MCF 10A (cell line): ENCODE data around the gene COMMD10. TPM values are rescaled to one million over a fixed set of nuclear protein-coding genes. Genes with fewer than 3 reads are reported as not detected.
A peak's percentile ranks its signal among the peaks of the same experiment; 100 is the strongest.

ENCODE experiments used
- BruUV-seq: library from RNA; stranded (reverse); fragments of 400-500 nt; replicated peaks from 2 replicates; lab custom pipeline; 2021; lab: Mats Ljungman, UMichigan
- CTCF ChIA-PET: fragments of 300-600 bp; sonication (Branson Sonifier 250); formaldehyde crosslinking; extraction: SDS; loops from one replicate; lab custom pipeline; 2021; ENCODE audit warnings: antibody characterized with exemption, inconsistent platforms; lab: Yijun Ruan, JAX
- POLR2A ChIA-PET: fragments of 300-600, 350-650 bp; sonication (Branson Sonifier 250); formaldehyde crosslinking; extraction: SDS; loops from one replicate; lab custom pipeline; 2020; ENCODE audit warnings: antibody characterized with exemption, inconsistent platforms; lab: Yijun Ruan, JAX
- DNase-seq: peaks from one replicate; pipeline ENCODE4 v3.0.0-alpha.2; 2018; ENCODE audit not compliant: unreplicated experiment
- H3K27ac Mint-ChIP-seq: one replicate; pipeline ENCODE4 v1.8.0; 2022; ENCODE audit warnings: mild to moderate bottlenecking, low read depth, mixed read lengths; ENCODE audit not compliant: unreplicated experiment
- H3K27me3 Mint-ChIP-seq: one replicate; pipeline ENCODE4 v1.8.0; 2022; ENCODE audit warnings: mixed read lengths; ENCODE audit not compliant: insufficient read depth, unreplicated experiment
- H3K36me3 Mint-ChIP-seq: one replicate; pipeline ENCODE4 v1.8.0; 2022; ENCODE audit warnings: mild to moderate bottlenecking, moderate library complexity, mixed read lengths; ENCODE audit not compliant: insufficient read depth, unreplicated experiment
- H3K4me1 Mint-ChIP-seq: one replicate; pipeline ENCODE4 v1.8.0; 2022; ENCODE audit warnings: mixed read lengths; ENCODE audit not compliant: insufficient read depth, unreplicated experiment
- H3K4me3 Mint-ChIP-seq: one replicate; pipeline ENCODE4 v1.8.0; 2022; ENCODE audit warnings: mild to moderate bottlenecking, moderate library complexity, mixed read lengths; ENCODE audit not compliant: unreplicated experiment
- H3K9me3 Mint-ChIP-seq: one replicate; pipeline ENCODE4 v1.8.0; 2022; ENCODE audit warnings: mixed read lengths; ENCODE audit not compliant: unreplicated experiment
- intact Hi-C: fragments of 100-400 bp; cut with micrococcal nuclease; formaldehyde crosslinking; loops from 2 replicates; pipeline ENCODE4 v1.14.1; 2022
- total RNA-seq: library from RNA; stranded (reverse); gene quantifications from 2 replicates; pipeline ENCODE4 v1.2.3, GENCODE V29; 2022
- TF ChIP-seq, protein P1 (sequence below): fragments of 200-600 bp; IDR thresholded peaks from one replicate; pipeline ENCODE4 v1.8.0; 2022; ENCODE audit warnings: antibody characterized with exemption, mild to moderate bottlenecking; ENCODE audit not compliant: unreplicated experiment

Gene COMMD10
- total RNA-seq, 1 experiment from 2014 or later = 23.2 TPM

- no peaks in the 10 kb centered on the region for H3K36me3 Mint-ChIP-seq
- H3K27ac Mint-ChIP-seq = no peak overlapping the region
- POLR2A ChIA-PET = no interaction called here
Measured at GRCh38 chr5:116133281-116133680, 48.5 kb downstream of the COMMD10 start.

GRCh38 chr5:116135344-116135743, 50.5 kb downstream of the COMMD10 start:
- BruUV-seq = TSS peak; percentile 27
- Mint-ChIP-seq H3K36me3 (no peaks in the 10 kb centered on the region), H3K4me1 (no peaks in the 10 kb centered on the region), H3K27me3 (no peaks in the 10 kb centered on the region), H3K27ac (no peak overlapping the region), H3K9me3 (no peaks in the 10 kb centered on the region), H3K4me3 (no peak overlapping the region)
- intact Hi-C loops = loop anchor here (5.0 kb wide), 1 partner anchor 812 kb away; no protein-coding TSS in a partner anchor
- DNase-seq = no peak
- TF ChIP-seq, protein P1, sequence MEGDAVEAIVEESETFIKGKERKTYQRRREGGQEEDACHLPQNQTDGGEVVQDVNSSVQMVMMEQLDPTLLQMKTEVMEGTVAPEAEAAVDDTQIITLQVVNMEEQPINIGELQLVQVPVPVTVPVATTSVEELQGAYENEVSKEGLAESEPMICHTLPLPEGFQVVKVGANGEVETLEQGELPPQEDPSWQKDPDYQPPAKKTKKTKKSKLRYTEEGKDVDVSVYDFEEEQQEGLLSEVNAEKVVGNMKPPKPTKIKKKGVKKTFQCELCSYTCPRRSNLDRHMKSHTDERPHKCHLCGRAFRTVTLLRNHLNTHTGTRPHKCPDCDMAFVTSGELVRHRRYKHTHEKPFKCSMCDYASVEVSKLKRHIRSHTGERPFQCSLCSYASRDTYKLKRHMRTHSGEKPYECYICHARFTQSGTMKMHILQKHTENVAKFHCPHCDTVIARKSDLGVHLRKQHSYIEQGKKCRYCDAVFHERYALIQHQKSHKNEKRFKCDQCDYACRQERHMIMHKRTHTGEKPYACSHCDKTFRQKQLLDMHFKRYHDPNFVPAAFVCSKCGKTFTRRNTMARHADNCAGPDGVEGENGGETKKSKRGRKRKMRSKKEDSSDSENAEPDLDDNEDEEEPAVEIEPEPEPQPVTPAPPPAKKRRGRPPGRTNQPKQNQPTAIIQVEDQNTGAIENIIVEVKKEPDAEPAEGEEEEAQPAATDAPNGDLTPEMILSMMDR = no peak
- CTCF ChIA-PET = interaction anchor here (0.6 kb wide), 1 partner anchor 942 kb away, joined by 4 read pairs; no protein-coding TSS in a partner anchor
- POLR2A ChIA-PET = no interaction called here

More at GRCh38 chr5:116133281-116133680, 48.5 kb downstream of the COMMD10 start:
- CTCF ChIA-PET = no interaction called here
- TF ChIP-seq, protein P1 = no peak
- Mint-ChIP-seq H3K27me3 (no peaks in the 10 kb centered on the region), H3K4me3 (no peak overlapping the region), H3K9me3 (no peaks in the 10 kb centered on the region), H3K4me1 (no peaks in the 10 kb centered on the region)
- no TSS peak for BruUV-seq
- DNase-seq = no peak
- intact Hi-C loops = no loop called here

DNA sequence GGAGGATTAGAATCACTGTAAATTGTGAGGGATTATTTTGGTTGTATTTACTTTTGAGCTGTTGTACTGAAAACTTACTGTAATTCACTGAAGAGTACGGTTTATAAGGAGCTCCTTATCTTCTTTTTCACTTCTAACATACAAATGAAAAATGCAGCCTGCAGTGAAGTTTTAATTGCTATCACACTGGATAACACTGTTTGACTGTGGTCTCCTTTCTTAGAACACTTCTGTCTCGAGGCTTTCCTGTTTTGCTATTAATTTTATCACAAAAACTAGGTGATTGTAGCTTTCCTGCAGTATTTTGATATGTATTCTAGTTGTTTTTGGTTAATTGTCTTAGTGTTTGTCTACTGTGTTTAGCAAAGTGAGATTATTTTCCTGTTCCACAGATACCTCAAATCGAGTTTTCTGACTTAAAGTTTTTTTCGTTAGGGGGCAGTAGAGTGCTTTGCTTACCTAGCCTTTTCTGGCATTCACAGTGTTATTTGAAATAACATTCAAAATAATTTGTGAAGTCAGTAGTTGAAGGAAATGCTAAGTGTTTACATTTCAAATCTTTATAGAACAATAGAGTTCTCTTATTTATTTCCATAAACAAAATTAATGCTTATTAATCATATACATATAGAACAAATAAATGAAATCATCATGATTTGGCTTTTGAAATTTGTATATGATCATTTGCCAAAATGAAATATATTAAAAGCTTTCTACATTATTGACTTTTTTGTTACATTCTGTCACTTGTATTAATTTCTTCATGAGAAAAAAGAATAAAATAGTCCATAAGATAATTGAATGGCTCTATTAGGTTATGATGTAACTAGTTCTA, 52.9 kb downstream of the COMMD10 start:
- Mint-ChIP-seq H3K4me3 (no peak overlapping the region), H3K27ac (no peak overlapping the region), H3K27me3 (no peaks in the 10 kb centered on the region), H3K36me3 (no peaks in the 10 kb centered on the region), H3K9me3 (no peaks in the 10 kb centered on the region), H3K4me1 (no peaks in the 10 kb centered on the region)
- TF ChIP-seq, protein P1 = peak; percentile 68
- peak; percentile 57 for DNase-seq
- no TSS peak for BruUV-seq
- ChIA-PET CTCF (interaction anchor here (0.6 to 3.0 kb wide), 17 partner anchors 9 to 1380 kb away, joined by 3 to 9 read pairs (median 3); no protein-coding TSS in a partner anchor), POLR2A (interaction anchor here (0.6 kb wide), 1 partner anchor 806 kb away, joined by 3 read pairs; no protein-coding TSS in a partner anchor)
- intact Hi-C loops = loop anchor here (1.0 to 5.0 kb wide), 2 partner anchors 420 to 810 kb away; no protein-coding TSS in a partner anchor

- DNase-seq = no peak
- H3K27me3 Mint-ChIP-seq = no peaks in the 10 kb centered on the region
- BruUV-seq = no TSS peak
- CTCF ChIA-PET = interaction anchor here (0.8 to 1.4 kb wide), 2 partner anchors 8 to 415 kb away, joined by 3 read pairs; no protein-coding TSS in a partner anchor
- H3K9me3 Mint-ChIP-seq = no peaks in the 10 kb centered on the region
- no peak overlapping the region for H3K27ac Mint-ChIP-seq
- POLR2A ChIA-PET = interaction anchor here (0.8 to 1.2 kb wide), 2 partner anchors 10 to 1580 kb away, joined by 3 to 4 read pairs; no protein-coding TSS in a partner anchor
- no peak overlapping the region for H3K4me3 Mint-ChIP-seq
- no peaks in the 10 kb centered on the region for H3K36me3 Mint-ChIP-seq
- TF ChIP-seq, protein P1 = no peak
- intact Hi-C loops = no loop called here
- H3K4me1 Mint-ChIP-seq = no peaks in the 10 kb centered on the region
Measured at GRCh38 chr5:116142495-116142894, 57.7 kb downstream of the COMMD10 start.
